ENCODE measurements around the gene HSF2BP.
"Not testable (repeated sequence)": the region's sequence is repeated elsewhere in the genome, so short reads cannot be mapped to it uniquely, and the experiment has no call there.

The HSF2BP gene

DNA sequence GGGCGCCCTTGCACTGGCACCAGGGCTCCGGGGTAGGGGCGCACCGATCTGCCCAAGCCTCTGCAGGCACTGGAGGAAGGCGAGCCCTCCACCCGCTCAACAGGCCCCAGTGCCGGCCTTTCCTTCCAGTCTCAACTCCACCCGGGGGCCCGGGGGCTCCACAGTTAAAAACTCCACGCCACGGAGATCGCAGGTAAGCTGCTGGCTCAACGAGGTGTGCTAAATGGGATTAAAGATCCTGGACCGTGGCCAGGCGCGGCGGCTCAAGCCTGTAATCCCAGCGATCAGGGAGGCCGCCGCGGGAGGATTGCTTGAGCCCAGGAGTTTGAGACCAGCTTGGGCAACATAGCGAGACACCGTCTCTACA lies 536 bp downstream of the HSF2BP start:
- H3K4me3 ChIP-seq (ENCODE audit: low read depth, low read length): peak overlapping the region; percentile 93; the same call in 1 of the 2 replicates
- DNase-seq (ENCODE audit: low read depth): no peak
- TF ChIP-seq, protein P1, sequence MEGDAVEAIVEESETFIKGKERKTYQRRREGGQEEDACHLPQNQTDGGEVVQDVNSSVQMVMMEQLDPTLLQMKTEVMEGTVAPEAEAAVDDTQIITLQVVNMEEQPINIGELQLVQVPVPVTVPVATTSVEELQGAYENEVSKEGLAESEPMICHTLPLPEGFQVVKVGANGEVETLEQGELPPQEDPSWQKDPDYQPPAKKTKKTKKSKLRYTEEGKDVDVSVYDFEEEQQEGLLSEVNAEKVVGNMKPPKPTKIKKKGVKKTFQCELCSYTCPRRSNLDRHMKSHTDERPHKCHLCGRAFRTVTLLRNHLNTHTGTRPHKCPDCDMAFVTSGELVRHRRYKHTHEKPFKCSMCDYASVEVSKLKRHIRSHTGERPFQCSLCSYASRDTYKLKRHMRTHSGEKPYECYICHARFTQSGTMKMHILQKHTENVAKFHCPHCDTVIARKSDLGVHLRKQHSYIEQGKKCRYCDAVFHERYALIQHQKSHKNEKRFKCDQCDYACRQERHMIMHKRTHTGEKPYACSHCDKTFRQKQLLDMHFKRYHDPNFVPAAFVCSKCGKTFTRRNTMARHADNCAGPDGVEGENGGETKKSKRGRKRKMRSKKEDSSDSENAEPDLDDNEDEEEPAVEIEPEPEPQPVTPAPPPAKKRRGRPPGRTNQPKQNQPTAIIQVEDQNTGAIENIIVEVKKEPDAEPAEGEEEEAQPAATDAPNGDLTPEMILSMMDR (IDR thresholded peaks at IDR 0.05; ENCODE audit: low read depth, low read length, missing control alignments): no peak

DNA sequence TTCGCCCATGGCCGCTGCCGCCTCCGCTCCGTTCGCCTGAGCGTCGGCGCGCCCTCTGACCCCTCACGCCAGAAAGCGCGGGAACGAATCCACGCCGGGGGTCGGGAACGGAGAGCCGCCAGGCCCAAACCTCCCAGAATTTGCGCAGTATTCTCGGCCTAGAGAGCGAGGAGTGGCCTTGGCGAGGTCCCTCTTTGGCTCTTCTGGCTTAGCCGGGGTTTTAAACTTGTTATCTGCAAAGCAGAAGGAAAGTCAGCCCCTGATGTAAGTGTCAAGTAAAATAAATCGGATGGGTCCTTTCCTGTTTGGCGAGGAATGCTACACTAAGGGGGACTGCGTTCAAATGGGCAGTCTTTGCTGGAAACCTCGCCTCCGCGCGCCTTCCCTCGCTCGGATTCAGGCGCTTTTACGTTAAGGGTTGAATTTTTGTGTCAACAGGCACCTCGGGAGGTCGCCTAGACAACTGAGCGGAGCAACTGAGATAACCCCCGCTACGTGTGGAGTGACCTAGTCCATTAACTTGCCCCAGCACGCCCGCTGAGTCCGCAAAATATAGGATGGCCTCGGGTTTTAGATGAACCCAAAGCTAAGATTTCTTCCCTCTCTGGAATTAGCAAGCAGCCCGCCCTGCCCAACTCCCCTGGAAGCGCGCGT lies 1.1 kb downstream of the HSF2BP start:
- DNase-seq (ENCODE audit: low read depth): no peak
- H3K4me3 ChIP-seq (ENCODE audit: low read depth, low read length): no peak overlapping the region
- TF ChIP-seq, protein P1 (IDR thresholded peaks at IDR 0.05; ENCODE audit: low read depth, low read length, missing control alignments): no peak

DNA sequence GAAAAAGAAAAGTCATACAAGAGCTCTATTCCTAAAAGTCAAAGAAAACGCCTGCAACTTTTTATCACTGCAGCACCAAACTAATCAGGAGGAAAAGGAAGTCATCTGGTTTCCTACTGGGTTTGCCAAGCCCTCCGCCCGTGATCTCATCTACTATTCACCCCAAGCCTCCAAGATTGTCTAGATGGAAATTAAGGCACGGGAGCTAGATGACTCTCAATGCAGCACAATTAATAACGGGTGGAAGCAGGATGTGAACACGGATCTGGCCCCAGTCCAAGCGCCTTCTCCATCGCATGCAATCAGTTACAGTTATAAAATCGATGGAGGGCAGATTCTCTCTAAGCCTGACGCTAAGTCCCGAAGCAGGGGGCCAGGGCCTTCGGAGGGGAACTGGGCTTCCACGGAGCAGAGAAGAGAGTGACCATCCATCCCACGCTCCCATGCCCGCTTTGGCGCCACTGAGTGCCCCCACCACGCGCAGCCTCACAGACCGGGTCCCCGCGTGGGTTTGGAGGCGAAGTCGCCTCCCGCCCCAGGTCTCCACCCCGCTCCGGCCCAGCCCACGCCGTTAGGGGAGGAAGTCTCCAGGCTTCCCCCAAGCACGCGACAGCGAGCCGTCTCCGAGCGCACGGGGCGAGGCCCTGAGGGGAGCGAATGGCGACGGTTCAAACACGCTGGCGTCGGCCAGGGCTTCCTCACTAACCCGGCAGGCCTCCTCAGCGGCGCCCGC lies 1.8 kb downstream of the HSF2BP start:
- TF ChIP-seq, protein P1 (IDR thresholded peaks at IDR 0.05; ENCODE audit: low read depth, low read length, missing control alignments): no peak
- H3K4me3 ChIP-seq (ENCODE audit: low read depth, low read length): no peak overlapping the region
- DNase-seq (ENCODE audit: low read depth): no peak

DNA sequence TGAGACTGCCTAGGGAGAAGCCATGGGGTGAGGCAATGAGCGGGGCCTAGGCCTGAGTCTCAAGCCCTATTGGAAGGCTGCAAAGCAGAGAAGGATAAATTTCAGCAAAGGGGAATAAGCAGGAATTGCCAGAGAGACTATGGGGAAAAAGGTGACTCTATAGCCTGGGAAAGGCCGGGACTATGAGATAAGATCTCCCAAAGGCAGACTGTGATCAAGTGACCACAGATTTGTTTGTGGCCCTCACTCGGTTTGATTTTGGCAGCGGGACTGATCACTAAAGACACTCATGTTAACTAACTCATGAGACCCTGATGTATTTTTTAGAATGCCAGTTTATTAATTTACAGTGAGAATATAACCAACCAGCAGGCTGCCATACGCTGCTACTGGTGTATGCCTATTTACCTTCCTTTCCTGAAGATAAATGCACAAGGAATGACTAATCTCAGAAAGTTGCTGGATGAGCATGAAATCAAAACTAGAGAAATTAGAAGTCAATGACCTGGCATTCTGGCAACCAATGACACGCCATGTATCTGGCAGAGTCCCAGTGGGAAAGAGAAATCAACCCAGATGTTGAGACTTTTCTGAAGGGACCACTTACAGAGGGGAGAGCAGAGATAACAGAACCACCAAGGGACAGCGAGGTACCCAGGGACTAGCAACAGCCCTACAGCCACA lies 4.3 kb downstream of the HSF2BP start:
- no peak for DNase-seq (ENCODE audit: low read depth)
- TF ChIP-seq, protein P1 (IDR thresholded peaks at IDR 0.05; ENCODE audit: low read depth, low read length, missing control alignments): no peak
- no peak overlapping the region for H3K4me3 ChIP-seq (ENCODE audit: low read depth, low read length)

DNA sequence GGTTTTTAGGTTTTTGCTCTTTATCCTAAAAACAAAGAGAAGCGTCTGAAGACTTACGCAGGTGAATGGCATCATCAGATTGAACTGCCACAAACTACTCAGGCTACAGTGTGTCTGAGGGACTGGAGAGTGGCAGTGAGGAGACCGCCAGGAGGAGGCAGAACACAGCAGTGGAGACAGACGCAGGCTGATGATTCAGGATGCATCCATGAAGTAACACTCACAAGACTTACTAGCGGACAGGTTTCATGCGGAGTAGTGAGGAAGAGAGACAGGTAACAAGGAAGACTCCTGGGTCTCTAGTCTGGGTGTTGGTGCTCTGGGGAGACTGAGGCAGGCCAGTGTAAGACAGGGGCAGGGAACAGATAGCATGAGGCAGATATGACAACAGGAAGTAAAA lies 5.7 kb downstream of the HSF2BP start:
- no peak for DNase-seq (ENCODE audit: low read depth)
- H3K4me3 ChIP-seq (ENCODE audit: low read depth, low read length): no peak overlapping the region
- TF ChIP-seq, protein P1 (IDR thresholded peaks at IDR 0.05; ENCODE audit: low read depth, low read length, missing control alignments): no peak

DNA sequence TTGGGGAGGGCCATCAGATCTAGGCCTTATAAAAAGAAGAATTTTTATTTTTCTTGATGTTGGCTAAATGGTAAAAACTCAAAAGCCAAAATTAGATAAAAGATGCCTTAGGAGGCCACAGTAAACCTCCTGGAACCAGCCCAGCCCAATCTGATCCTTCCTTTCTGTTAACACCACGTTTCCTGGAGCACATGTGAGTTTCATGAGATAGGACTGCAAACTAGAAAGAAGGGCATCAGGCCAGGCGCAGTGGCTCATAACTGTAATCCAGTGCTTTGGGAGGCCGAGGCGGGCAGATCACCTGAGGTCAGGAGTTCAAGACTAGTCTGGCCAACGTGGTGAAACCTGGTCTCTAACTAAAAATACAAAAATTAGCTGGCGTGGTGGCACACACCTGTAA lies 6.7 kb downstream of the HSF2BP start:
- no peak overlapping the region for H3K4me3 ChIP-seq (ENCODE audit: low read depth, low read length)
- TF ChIP-seq, protein P1 (IDR thresholded peaks at IDR 0.05; ENCODE audit: low read depth, low read length, missing control alignments): no peak
- no peak for DNase-seq (ENCODE audit: low read depth)

DNA sequence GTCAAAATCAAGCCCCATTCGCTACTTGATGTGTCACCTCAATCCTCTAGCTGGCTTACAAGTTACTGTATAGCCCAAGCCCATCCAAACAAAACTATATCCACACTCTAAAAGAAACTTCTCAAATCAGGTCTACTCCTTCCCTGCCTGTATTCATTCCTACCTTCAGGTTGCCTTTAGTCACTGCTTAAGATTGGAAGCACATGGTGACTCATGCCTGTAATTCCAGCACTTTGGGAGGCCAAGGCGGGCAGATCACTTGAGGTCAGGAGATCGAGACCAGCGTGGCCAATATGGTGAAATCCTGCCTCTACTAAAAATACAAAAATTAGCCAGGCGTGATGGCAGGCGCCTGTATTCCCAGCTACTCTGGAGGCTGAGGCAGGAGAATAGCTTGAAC lies 7.4 kb downstream of the HSF2BP start:
- H3K4me3 ChIP-seq (ENCODE audit: low read depth, low read length); DNase-seq (ENCODE audit: low read depth): not testable (repeated sequence)
